HCT116 (cell line): Measurements from ENCODE around the gene GRIA2. TPM values are rescaled to one million over a fixed set of nuclear protein-coding genes. Genes with fewer than 3 reads are reported as not detected.

Source experiments
- ATAC-seq: fragments of 200-7000 bp; cut with Tn5 transposase; 2 replicates; pipeline ENCODE4 v1.9.1; 2020; ENCODE audit warnings: mild to moderate bottlenecking, moderate library complexity
- BruUV-seq: library from RNA; stranded (reverse); fragments of 400-500 nt; replicated peaks from 2 replicates; lab custom pipeline; 2021; lab: Mats Ljungman, UMichigan
- CTCF ChIA-PET: fragments of 300-600 bp; sonication (Branson Sonifier 250); formaldehyde crosslinking; loops from one replicate; lab custom pipeline; 2021; ENCODE audit warnings: antibody characterized with exemption; lab: Charles Lee
- POLR2A ChIA-PET: fragments of 300-600, 350-600 bp; sonication (Branson Sonifier 250); formaldehyde crosslinking; loops from one replicate; lab custom pipeline; 2021; ENCODE audit warnings: antibody characterized with exemption; lab: Charles Lee
- RAD21 ChIA-PET, 2 experiments: fragments of 300-600 bp; sonication (Branson Sonifier 250); formaldehyde crosslinking; loops; one replicate each; lab custom pipeline; 2023; ENCODE audit warnings: low total read pairs in 2 of 2; ENCODE audit not compliant: uncharacterized antibody in 2 of 2, unreplicated experiment in 2 of 2, low non-redundant PET in 1 of 2; lab: Charles Lee
- DNase-seq: peaks from one replicate; pipeline ENCODE4 v3.0.0-alpha.2; 2010; ENCODE audit warnings: low read depth, low spot score
- H2AFZ ChIP-seq: fragments of 200-600 bp; shearing (Covaris generic), sonication (generic); 2 replicates; pipeline ENCODE4 v1.6.1; 2017; ENCODE audit warnings: low read depth, mixed run types, mixed read lengths, antibody characterized with exemption, low read length; ENCODE audit not compliant: poor library complexity, severe bottlenecking
- H3K27ac ChIP-seq: 2 replicates; pipeline ENCODE4 v1.5.1; 2012; ENCODE audit warnings: low read depth, low read length
- H3K27me3 ChIP-seq: fragments of 200-600 bp; sonication (generic); 2 replicates; pipeline ENCODE4 v1.6.1; 2016; ENCODE audit warnings: mixed run types, low read length, mixed read lengths; ENCODE audit not compliant: insufficient read depth
- H3K36me3 ChIP-seq, 2 experiments: fragments of 200-500 bp in 1 of 2; fragments of 200-600 bp in 1 of 2; sonication (Bioruptor generic) in 1 of 2; sonication (generic) in 1 of 2; 2 replicates each; pipeline versions ENCODE4 v1.5.1 to v1.6.1; 2014 to 2016; ENCODE audit warnings: low read length in 2 of 2, inconsistent platforms in 1 of 2, mixed read lengths in 1 of 2, mixed run types in 1 of 2; ENCODE audit not compliant: insufficient read depth in 2 of 2, control insufficient read depth in 1 of 2
- H3K4me1 ChIP-seq, 2 experiments: fragments of 200-600 bp in 1 of 2; sonication (generic) in 1 of 2; 2 replicates each; pipeline versions ENCODE4 v1.5.1 to v1.6.1; 2012 to 2017; ENCODE audit warnings: low read length in 2 of 2, inconsistent platforms in 1 of 2, mild to moderate bottlenecking in 1 of 2, mixed read lengths in 1 of 2, mixed run types in 1 of 2, moderate library complexity in 1 of 2; ENCODE audit not compliant: insufficient read depth in 2 of 2, control insufficient read depth in 1 of 2
- H3K4me2 ChIP-seq: fragments of 200-600 bp; sonication (generic); 2 replicates; pipeline ENCODE4 v1.6.1; 2017; ENCODE audit warnings: mixed run types, low read length, mixed read lengths
- H3K4me3 ChIP-seq, 2 experiments: fragments of 200-600 bp in 1 of 2; sonication (generic) in 1 of 2; replicated peaks in 1 of 2; 2 replicates each; pipeline ENCODE4 v1.5.1; 2011 to 2016; ENCODE audit warnings: low read length in 2 of 2, control low read depth in 1 of 2, low read depth in 1 of 2, mild to moderate bottlenecking in 1 of 2, mixed read lengths in 1 of 2, mixed run types in 1 of 2
- H3K79me2 ChIP-seq: fragments of 200-600 bp; sonication (generic); 2 replicates; pipeline ENCODE4 v1.6.1; 2017; ENCODE audit warnings: mild to moderate bottlenecking, mixed run types, low read length, moderate library complexity, mixed read lengths; ENCODE audit not compliant: insufficient read depth
- H3K9ac ChIP-seq: fragments of 200-600 bp; sonication (generic); 2 replicates; pipeline ENCODE4 v1.6.1; 2016; ENCODE audit warnings: low read length, mixed read lengths
- H3K9me2 ChIP-seq: fragments of 200-600 bp; sonication (generic), shearing (Covaris generic); 2 replicates; pipeline ENCODE4 v1.6.1; 2017; ENCODE audit warnings: mixed run types, mild to moderate bottlenecking, moderate library complexity; ENCODE audit not compliant: insufficient read depth
- H3K9me3 ChIP-seq, 2 experiments: fragments of 200-500 bp in 1 of 2; fragments of 200-600 bp in 1 of 2; sonication (Bioruptor generic) in 1 of 2; sonication (generic) in 1 of 2; 2 replicates each; pipeline ENCODE4 v1.6.1; 2014 to 2017; ENCODE audit warnings: low read length in 2 of 2, mixed read lengths in 2 of 2, inconsistent platforms in 1 of 2, low read depth in 1 of 2, mild to moderate bottlenecking in 1 of 2, mixed run types in 1 of 2, moderate library complexity in 1 of 2; ENCODE audit not compliant: control insufficient read depth in 1 of 2, insufficient read depth in 1 of 2
- H4K20me1 ChIP-seq: fragments of 200-600 bp; sonication (generic), shearing (Covaris generic); 2 replicates; pipeline ENCODE4 v1.6.1; 2017; ENCODE audit warnings: mixed run types, mild to moderate bottlenecking, moderate library complexity; ENCODE audit not compliant: insufficient read depth
- EZH2 ChIP-seq: fragments of 200-600 bp; sonication (generic); IDR thresholded peaks from 2 replicates; pipeline ENCODE4 v1.6.1; 2017; ENCODE audit warnings: antibody characterized with exemption, mixed run types
- EZH2phosphoT487 ChIP-seq: fragments of 200-600 bp; IDR thresholded peaks from 2 replicates; pipeline ENCODE4 v1.6.1; 2018; ENCODE audit warnings: antibody characterized with exemption, borderline replicate concordance
- FOSL1 ChIP-seq: IDR thresholded peaks from 2 replicates; pipeline ENCODE4 v1.6.1; 2012; ENCODE audit warnings: low read depth
- RAD21 ChIP-seq: IDR thresholded peaks from 2 replicates; pipeline ENCODE4 v1.6.1; 2012; ENCODE audit warnings: low read depth, mild to moderate bottlenecking
- REST ChIP-seq: IDR thresholded peaks from 2 replicates; pipeline ENCODE4 v1.6.1; 2012; ENCODE audit warnings: low read depth
- SIN3A ChIP-seq: IDR thresholded peaks from 2 replicates; pipeline ENCODE4 v1.6.1; 2012; ENCODE audit warnings: low read depth
- SP1 ChIP-seq: IDR thresholded peaks from 2 replicates; pipeline ENCODE4 v1.6.1; 2012; ENCODE audit warnings: low read depth
- SRF ChIP-seq: IDR thresholded peaks from 2 replicates; pipeline ENCODE4 v1.6.1; 2012; ENCODE audit warnings: low read depth
- YY1 ChIP-seq: IDR thresholded peaks from 2 replicates; pipeline ENCODE4 v1.6.1; 2011; ENCODE audit warnings: low read length, low read depth, moderate library complexity, mild to moderate bottlenecking; ENCODE audit not compliant: insufficient replicate concordance; ENCODE audit errors: extremely low read depth
- ZBTB33 ChIP-seq: IDR thresholded peaks from 2 replicates; pipeline ENCODE4 v1.6.1; 2011; ENCODE audit warnings: mild to moderate bottlenecking, low read length, moderate library complexity; ENCODE audit not compliant: insufficient replicate concordance; ENCODE audit errors: extremely low read depth
- ZFX ChIP-seq: fragments of 450-650 bp; IDR thresholded peaks from 2 replicates; pipeline ENCODE4 v1.6.1; 2017
- ZNF274 ChIP-seq: fragments of 200-500 bp; sonication (Bioruptor generic); IDR thresholded peaks from 2 replicates; pipeline ENCODE4 v1.6.1; 2014; ENCODE audit warnings: mild to moderate bottlenecking, low read depth, low read length, inconsistent platforms
- intact Hi-C: fragments of 100-400 bp; cut with micrococcal nuclease; formaldehyde crosslinking; loops from 2 replicates; pipeline ENCODE4 v1.10.0; 2022
- total RNA-seq: library from RNA; stranded (reverse); gene quantifications from one replicate; pipeline ENCODE4 v1.2.1, GENCODE V29; 2021; ENCODE audit not compliant: unreplicated experiment

The GRIA2 gene
- total RNA-seq, 1 experiment from 2014 or later = not detected

- TF ChIP-seq REST = no peak
- TF ChIP-seq EZH2 = no peak
- TF ChIP-seq RAD21 = no peak
- no peak for TF ChIP-seq SRF
- no peak for TF ChIP-seq YY1
- TF ChIP-seq SP1 = no peak
- no peak for TF ChIP-seq FOSL1
- no peak for TF ChIP-seq EZH2phosphoT487
Observed at GRCh38 chr4:157271166-157271869, 50.8 kb downstream of the GRIA2 start (continued).

GRCh38 chr4:157280673-157281072 lies 60.1 kb downstream of the GRIA2 start:
- DNase-seq (no peak), ATAC-seq (no peak)
- no peak overlapping the region for H3K4me2 ChIP-seq
- H2AFZ ChIP-seq = no peak overlapping the region
- no TSS peak for BruUV-seq
- H3K27me3 ChIP-seq = no peaks in the 10 kb centered on the region
- no peaks in the 10 kb centered on the region for H3K36me3 ChIP-seq
- no peak overlapping the region for H3K27ac ChIP-seq
- POLR2A ChIA-PET = no interaction called here
- TF ChIP-seq REST (no peak), ZNF274 (no peak), EZH2phosphoT487 (no peak), SRF (no peak), ZBTB33 (no peak), ZFX (no peak), SIN3A (no peak)
- TF ChIP-seq, all 23 proteins: peak for 0
- Histone ChIP-seq H3K9me2 (no peaks in the 10 kb centered on the region), H3K9me3 (no peaks in the 10 kb centered on the region), H3K9ac (no peak overlapping the region), H3K4me1 (no peaks in the 10 kb centered on the region), H3K79me2 (no peaks in the 10 kb centered on the region), H3K4me3 (no peak overlapping the region), H4K20me1 (no peaks in the 10 kb centered on the region)
- RAD21 ChIA-PET = no interaction called here
- CTCF ChIA-PET = no interaction called here
- intact Hi-C loops = no loop called here
